HL-60/S4 treated with retinoic acid at 250 ng/mL for 4 days and 3 days (cell line): ENCODE results near the gene DOCK1.

Experiments used
- in situ Hi-C: fragments of 300-500 bp; cut with MboI; formaldehyde crosslinking; loops from 2 replicates; pipeline ENCODE4 v1.7.0; 2022; ENCODE audit warnings: low sequenced_read_pairs

The DOCK1 gene

DNA sequence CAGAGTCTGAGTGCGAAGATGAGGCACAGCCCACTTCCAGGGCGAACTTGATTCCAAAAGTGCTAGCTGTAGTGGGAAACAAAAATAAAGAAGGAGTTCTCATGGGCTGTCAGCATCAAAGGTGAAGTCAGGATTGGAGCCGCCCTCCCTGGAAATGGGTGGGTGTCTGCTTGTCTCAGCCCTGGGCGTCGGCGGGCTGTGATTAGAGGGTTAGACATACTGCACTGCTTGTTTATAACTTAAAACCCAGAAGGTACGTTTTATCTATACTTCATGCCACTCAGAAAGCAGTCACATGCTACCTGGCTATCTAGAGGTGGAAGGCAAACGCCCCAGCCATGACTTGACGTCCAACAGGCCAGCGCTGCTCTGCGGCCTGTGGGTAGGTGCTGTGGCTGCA is 535.1 kb downstream of the DOCK1 start:
- in situ Hi-C loops, result no loop called here

DNA sequence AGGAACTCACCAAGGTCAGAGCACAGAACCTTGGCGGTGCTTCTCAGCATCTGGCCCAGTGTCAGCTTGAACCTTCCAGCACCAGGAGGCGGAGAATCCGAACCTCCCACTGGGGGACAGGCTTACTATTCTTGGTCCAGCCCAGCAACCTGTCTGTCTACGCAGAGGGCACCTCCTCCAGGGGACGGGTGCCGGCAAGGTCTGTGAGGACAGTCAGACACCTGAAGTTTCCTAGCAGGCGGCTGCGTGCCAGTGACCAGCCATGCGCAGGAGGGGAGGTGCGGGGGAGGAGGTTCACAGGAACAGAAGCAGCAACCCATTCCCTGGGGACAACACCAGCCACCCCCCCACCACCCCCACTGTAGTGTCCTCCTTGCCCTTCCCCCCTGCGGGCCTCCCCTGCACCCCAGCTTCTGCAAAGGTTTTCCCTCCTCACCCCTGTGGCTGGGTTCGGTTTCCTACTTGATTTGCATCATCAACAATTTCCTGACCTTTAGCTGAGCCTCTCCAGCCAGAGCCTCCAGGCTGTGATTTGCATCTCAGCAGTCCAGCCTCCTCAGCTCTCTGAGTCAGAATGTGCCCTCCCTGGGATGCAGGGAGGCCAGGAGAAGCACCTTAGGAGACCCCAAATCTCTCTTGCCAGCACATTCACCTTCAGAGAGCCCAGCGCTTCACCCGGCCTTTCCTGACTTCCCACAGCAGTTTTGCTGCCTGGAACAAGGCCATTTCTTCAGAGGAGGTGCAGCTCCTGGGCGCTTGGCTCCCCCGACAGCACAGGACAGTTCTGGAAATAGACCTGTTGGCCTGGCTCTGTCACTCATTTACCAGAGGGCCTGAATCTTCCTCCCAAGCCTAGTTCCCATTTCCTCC is 536.4 kb downstream of the DOCK1 start:
- in situ Hi-C loops, result no loop called here

DNA sequence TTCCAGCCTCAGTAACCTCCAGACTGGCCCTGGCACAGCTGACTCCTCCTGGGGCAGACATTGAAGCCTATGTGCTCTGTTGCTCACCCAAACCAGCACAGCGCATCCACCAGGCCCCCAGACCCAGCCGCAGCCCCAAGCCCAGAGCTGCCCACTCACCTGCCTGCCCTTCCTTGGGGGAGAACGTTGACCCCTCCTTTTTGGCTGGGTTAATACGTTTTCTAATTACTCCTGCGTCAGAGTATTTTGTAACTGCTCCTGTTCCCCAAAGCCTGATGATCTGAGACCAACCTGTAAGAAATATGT is 536.9 kb downstream of the DOCK1 start:
- in situ Hi-C loops, result no loop called here

DNA sequence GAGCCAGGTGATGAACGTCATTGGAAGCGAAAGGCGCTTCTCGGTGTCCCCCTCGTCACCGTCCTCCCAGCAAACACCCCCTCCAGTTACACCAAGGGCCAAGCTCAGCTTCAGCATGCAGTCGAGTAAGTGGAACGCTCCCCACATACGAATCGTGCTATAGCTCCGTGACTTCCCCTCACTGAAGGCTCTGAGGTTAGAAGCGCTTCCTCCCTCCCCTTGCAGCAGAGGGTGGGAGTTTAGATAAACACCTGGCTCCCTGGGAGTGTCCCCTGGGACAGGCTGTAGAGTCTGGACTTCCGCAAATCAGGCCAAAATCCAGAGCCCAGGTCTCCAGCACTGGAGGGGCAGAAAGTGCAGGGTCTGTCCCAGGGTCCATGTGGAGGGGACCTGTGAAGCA is 538.9 kb downstream of the DOCK1 start:
- in situ Hi-C loops, result no loop called here

DNA sequence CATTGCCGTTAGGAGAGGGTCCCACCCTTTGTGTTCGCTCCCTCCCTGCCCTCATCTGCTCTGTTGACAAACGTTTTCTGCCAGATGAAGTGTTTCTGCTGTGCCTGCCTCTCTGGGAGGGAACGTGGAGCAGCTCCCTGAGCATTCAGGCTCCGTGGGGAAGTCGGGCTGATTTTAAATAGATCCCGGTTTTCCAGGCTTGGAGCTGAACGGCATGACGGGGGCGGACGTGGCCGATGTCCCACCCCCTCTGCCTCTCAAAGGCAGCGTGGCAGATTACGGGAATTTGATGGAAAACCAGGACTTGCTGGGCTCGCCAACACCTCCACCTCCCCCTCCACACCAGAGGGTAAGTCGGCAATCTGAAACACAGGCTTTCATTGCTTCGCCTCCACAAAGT is 542.0 kb downstream of the DOCK1 start:
- in situ Hi-C loops, result no loop called here

DNA sequence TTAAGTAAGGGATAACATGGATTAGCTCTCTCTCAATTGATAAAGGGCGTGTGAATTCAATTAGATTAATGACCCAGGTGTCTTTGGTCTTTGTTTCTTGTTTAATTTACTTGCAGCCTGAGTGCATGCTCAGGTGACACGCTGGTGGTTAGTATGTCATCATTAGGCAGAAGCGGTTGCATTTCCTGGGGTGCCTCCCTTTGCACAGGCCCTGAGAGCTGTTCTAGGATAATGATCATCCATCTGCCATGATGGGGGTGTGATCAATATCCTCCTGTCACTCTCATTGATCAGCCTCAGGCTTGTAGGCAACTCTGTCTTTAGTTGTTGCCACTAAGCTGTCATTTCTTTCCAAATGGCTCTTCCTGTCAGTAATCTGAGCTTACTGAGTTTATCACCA is 544.3 kb downstream of the DOCK1 start:
- in situ Hi-C loops, result no loop called here

DNA sequence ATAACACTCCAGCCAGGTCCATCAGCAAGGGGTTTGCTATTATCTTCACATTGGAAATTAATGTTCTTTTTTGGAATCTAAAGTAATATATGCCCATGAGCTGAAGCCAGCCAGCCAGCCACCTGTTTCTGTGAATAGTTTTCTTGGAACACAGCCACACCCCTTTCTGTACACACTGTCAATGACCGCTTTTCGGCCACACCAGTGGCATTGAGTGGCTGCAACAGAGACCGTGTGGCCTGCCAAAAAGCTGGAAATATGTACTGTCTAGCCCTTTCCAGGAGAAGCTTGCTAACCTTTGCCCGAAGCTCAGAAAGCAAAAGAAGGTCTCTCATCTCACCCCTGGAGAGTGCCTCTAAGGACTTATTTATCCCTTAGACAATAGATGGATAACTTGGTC is 545.4 kb downstream of the DOCK1 start:
- in situ Hi-C loops, result no loop called here

DNA sequence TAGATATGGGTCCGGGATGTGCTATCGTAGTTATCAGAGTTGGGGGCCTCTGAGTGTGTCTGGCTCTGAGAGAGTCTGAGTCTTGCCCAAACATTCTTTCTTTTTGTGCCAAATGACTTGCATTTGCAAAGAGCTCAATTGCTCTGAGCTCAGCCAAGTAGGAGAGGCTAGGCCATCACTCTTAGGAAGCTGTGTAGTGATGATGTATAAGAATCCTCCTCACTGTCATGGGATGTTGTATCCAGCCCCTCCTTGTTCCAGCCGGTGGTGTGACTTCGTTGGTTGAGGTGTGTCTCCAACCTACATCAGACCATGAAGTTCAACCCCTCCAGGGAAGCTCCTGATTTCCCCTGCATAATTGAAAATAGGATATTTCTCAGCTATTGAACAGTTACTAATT is 546.4 kb downstream of the DOCK1 start:
- in situ Hi-C loops, result no loop called here

DNA sequence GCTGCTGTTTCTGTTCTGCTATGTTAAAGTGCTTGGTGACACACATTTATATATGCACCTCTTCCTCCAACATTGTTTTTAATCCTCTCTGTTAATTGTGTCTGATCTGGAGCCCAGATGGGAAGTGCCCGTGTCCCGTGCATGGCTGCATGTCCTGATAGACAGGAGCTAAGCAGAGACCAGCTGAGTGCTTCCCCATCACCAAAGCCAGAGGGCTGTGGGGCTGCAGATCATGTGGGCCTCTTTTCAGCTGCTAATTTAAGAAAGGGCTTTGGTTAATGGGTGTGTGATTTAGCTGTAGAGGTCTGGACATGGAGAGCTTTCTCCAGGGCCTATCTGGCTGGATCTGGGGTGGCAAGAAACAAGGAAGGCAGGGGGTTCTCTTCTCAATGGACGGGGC is 547.3 kb downstream of the DOCK1 start:
- in situ Hi-C loops, result no loop called here

DNA sequence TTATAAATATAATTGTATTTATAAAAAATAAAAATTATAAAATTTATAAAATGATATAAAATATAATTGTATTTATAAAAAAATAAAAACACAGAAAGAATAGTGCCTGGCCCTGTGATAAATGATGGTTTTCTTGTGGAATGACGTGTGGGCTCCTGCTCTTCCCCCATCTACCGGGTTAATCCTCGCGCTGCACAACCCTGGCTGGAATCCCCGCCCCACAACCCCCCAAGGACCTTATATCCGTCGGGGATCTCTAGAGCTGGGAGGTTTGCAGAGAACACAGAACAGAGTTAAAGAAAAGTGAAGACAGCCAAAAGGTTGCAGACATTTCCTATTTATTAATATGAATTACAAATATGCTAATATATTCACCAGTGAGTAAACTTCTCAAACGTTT is 548.5 kb downstream of the DOCK1 start:
- in situ Hi-C loops, result no loop called here

DNA sequence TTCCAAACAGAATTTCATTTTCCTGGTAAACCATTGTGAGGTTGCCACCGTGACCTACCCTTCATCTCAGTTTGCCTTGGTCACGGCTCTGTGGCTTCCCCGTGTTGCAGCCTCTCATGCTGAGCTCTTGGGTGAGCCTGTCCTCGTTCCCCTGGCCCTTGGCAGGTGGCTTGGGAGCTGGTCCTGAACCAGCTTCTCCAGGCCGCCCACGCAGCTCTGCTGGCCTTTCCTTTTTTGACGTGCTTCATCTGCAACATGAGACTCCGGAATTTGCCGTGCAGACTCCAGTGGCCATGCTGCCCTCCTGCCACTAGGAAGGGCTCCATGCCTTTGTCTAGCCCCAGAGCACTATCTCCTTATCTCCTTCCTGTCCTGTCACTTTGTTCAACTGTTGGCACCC is 550.9 kb downstream of the DOCK1 start:
- in situ Hi-C loops, result no loop called here

DNA sequence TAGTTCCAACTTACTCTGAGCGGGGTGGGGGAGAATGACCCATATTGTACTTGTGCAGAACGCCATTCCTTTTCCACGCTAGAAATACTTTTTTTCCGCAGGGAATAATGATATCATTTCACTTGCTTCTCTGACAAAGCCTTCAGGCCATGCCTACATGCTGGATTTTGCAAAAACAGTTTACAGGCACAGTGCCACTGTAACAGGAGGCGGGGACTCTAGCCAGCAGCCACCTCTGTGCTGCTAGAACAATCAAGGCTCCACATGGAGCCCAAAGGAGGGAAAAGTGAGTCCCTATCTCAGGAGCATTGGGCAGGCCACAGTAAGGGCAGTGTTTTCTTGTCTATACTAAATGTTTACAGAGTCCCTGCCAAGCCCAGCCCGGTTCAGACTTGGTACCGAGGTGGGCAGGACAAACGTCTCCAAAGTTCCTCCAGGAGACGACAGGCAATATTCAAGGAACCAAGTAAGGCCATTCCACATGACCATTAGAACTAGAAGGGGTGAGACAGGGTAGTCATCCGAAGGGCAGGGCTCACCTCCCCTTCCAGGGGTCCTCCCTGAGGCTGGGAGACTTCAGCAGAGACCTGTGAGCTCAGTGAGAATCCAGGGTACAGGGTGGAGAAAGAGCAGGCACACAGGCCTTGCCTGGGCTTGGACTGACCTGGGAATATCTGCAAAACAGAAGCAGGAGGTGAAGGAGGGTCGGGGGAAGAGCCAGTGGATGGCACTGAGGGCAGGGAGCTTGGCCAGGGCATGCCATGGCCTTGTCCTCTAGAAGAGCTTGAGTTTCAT is 553.0 kb downstream of the DOCK1 start:
- in situ Hi-C loops, result no loop called here

DNA sequence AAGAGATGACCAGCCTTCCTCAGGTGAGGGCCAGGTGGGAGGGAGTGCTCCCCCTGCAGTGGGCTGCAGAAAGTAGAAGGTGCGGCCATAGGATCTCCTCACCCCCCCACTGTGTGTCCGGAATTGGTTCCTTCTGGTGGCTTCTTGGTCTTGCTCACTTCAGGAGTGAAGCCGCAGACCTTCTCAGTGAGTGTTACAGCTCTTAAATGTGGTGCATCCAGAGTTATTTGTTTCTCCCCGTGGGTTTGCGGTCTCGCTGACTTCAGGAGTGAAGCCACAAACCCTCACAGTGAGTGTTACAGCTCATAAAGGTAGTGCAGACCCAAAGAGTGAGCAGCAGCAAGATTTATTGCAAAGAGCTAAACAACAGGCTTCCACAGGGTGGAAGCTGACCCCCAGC is 553.6 kb downstream of the DOCK1 start:
- in situ Hi-C loops, result no loop called here

DNA sequence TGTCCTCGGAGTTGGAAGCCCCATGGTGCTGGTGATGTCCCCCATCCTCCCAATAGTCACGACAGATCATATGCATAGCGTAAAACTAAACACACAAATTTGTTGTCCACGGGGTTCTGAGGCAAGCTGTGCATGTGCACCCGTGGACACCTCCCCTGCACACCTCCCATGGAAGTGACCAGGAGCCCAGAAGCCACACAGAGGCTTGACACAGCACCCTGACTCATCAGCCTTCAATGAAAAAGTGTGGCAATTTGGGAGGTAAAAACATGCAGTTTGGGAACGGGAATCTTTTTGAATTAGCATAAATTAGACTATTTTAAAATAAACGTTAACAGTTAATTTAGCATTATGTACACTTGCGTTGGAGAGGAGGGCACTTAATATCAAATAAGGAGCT is 554.7 kb downstream of the DOCK1 start:
- in situ Hi-C loops, result no loop called here

DNA sequence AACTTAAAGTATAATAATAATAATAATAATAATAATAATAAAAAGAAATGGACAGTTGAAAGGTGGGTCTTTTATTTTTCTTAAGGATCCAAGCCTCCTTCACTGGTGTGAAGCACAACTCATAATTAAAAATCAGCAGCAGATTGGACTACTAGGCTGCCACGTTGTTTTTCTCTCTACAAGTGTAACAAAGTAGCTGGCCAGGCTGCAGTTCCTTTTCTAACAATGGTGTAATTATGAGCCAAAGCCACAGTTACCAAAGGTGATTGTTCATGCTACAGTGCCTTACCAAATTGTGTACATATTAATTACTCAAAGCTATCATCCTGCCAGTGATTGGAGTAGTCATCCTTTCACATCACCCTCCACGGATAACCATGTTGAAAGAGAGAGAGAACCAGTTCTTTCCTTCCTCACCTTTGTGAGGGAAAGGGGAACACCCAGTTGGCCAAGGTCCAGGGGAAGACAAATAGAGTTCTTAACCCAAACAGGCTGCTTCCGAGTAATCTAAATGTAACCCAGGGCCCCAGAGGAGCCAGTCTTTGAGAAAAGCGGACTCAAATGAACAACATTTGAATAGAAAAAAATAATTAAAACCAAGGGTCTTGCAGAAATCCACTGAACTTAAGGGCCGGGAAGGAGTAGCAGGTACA is 557.5 kb downstream of the DOCK1 start:
- in situ Hi-C loops, result no loop called here

DNA sequence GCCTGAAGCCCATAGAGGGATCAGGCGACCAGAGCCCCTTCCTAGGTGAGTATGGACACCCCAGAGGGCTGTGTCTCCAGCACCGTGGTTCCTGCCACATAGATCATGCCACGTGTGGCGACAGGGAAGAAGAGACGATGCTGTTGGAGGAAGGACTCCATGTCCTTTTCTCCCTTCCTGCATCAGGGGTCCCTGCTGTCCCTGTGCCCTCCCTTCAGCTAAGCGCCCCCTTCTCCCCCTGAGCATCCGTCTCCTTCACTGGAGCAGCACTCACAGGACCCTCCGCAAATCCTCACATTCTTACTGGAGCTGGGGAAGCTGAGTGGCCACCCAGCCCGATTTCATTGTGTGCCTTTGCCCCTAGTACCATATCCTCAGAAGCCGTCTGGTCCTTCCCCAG is 558.3 kb downstream of the DOCK1 start:
- in situ Hi-C loops, result no loop called here

DNA sequence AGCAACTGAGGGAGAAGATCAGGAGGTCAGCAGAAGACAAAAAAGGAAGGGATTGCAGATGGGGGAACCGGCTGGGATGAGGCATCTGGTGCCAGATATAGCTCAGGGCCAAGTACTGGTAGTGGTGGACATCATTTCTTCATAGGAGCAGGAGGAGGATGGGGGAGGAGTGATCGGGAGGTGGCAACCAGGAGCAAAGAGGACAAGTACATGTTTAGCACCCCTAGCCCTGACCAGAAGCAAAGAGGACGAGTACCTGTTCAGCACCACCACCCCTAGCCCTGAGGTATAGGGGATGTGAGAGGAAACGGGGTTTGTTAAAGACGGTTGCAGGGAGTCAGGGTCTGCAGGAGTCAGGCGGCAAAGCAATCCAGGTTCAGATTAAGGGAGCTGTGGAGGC is 559.3 kb downstream of the DOCK1 start:
- in situ Hi-C loops, result no loop called here

DNA sequence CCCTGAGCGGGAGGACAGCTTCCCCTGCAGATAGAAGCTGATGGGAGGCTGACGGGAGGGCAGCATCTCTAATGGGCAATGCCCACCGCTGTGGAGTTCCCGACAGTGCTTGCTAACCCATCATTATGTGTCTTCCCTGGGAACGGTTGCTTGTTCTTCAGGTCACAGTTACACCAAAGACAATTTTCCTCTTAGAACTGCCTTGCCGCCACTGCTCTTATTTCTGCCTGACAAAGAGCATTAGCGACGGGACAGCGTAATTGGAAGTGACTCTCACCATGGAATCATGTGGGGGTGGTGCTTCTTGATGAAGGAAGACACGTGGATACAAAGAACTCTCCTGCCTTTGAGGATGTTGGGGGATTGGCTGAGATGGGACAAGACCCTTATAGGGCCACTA is 562.6 kb downstream of the DOCK1 start:
- in situ Hi-C loops, result no loop called here

DNA sequence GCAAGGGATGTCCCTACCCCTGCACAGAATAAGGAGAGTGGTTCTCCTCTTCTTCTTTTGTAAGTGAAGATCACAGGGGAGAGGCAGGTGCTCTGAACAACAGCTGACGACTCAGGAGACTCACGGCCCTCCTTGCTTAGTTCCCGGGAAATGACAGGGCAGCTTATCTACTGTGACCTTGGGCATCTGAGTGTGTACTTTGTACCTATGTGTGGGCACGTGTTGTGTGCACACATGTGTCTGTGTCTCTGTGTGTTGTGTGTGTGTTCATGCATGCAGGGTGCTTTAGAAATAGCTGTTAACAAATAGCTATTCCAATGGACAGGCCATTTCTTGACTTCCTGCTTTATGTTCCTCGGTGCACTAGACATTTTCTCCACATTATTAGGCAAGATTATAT is 563.4 kb downstream of the DOCK1 start:
- in situ Hi-C loops, result no loop called here

DNA sequence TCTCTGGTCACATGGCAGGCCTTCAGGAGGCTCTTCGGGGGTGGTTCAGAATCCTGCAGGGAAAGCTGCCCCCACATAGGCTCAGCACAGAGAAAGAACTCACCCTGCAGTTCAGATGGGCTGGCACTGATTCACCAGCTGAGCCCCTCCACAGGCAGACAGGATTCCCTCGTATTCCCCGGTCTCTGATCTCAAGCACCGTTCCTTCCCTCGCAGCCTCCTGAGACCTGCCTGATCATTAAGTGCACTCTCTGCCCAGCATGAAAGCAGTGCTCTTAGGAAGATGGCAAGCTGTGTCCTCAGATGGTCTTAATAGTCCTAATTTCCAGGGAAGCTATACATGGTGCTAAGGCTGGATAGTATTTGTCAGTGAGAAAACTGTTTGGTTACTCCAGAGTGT is 565.7 kb downstream of the DOCK1 start:
- in situ Hi-C loops, result no loop called here

DNA sequence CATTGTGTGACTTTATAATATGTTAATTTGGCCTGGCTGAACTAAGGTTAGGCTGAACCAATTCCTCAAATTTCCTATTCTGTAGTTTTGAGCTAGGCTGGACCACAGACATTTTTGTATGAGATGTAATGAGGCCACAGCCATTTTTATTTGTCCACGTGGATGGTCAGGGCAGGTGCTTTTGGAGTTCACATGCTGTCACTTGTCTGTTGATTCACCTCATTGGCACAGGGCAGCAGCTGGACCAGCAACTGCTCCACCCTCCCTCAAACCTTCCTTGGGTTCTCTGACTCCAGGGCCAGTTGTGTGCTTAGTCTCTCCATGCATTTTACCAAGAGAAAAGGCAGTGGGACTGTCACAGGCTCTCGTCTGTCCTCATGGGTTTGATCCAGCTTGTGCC is 567.7 kb downstream of the DOCK1 start:
- in situ Hi-C loops, result no loop called here

DNA sequence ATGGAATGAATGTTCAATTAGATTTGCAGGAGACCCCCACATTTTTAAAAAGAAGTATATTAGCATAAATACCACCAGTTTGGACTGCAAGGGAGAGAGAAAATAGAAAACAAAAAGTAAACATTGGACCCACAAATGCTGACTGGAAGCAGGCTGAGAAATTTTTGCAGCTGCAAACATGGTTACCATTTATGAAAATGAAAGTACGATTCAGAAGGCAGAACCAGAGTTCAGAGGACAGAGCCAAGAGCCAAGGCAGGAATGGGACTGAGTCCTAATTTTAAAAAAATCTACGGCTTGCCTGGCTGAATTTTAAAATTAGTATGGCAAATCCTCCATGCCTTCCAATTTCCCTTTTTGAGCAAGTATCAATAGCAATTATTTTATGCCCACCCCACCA is 569.3 kb downstream of the DOCK1 start:
- in situ Hi-C loops, result no loop called here
